Measurements from ENCODE around the gene WSB2.

Gene WSB2

DNA sequence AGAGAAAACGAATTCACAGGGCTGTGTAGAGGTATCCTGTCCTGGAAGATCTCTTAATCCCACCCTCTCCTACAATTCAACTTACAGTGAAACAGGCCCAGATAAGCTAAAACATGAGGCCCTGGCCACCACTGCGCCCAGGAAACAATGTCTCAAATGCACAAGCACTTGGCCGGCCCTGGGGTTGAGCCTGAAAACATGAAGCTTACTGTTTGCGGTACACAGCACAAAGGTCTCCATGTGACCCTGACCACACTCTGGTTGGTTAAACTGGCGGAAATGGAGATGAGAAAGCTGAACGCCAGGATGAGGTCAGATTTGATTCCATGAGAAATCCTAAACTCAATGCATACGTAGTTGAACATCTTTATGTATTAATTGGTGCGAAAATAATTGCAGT, 16.4 kb downstream of the WSB2 start:
- FAIRE-seq (no peak), DNase-seq (ENCODE audit: insufficient read length, low spot score) (no peak)
- TF ChIP-seq CTCF (IDR thresholded peaks at IDR 0.05; ENCODE audit: insufficient read depth, missing control alignments): no peak

DNA sequence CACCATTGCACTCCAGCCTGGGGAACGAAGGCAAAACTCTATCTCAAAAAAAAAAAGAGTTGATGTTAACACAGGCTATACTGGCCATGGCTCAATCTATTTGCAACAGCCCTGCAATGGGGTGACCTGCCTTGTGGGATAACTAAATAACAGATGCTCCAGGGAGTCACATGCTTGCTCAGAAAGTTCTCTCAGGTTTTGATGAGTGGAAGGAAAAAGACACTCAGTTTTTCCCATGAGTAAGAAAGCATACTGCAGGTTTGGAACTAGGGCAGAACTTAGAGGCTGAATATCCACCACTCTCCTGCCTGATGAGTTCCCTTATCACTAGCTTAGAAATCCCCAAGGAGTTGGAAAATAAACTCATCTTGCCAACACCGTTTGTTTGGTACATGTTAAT, 16.9 kb downstream of the WSB2 start:
- FAIRE-seq (no peak), DNase-seq (ENCODE audit: insufficient read length, low spot score) (no peak)
- no peak for TF ChIP-seq CTCF (IDR thresholded peaks at IDR 0.05; ENCODE audit: insufficient read depth, missing control alignments)

- no peak for DNase-seq (ENCODE audit: insufficient read length, low spot score)
- no peak for TF ChIP-seq CTCF (IDR thresholded peaks at IDR 0.05; ENCODE audit: insufficient read depth, missing control alignments)
- FAIRE-seq: no peak
Measured at GRCh38 chr12:118042091-118042490, 18.9 kb downstream of the WSB2 start.

DNA sequence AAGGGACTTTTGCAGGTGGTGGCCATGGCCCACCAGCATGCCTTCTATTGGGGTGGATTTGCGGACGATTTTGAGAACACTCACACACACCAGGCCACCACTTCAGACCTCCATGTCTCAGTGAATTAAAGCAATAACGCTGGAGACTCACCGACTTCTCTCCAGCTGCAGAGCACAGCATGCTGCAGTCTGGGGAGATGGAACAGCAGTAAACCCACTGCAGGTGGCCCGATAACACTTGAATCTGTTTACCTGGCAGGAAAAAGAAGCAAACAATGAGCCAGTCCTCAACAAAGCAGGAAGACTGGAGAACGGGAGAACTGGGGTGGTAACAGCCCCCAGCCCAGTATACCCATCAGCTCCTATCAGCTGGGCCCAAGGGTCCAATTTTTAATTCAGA, 22.8 kb downstream of the WSB2 start:
- no peak for FAIRE-seq
- DNase-seq (ENCODE audit: insufficient read length, low spot score): no peak
- TF ChIP-seq CTCF (IDR thresholded peaks at IDR 0.05; ENCODE audit: insufficient read depth, missing control alignments): no peak

DNA sequence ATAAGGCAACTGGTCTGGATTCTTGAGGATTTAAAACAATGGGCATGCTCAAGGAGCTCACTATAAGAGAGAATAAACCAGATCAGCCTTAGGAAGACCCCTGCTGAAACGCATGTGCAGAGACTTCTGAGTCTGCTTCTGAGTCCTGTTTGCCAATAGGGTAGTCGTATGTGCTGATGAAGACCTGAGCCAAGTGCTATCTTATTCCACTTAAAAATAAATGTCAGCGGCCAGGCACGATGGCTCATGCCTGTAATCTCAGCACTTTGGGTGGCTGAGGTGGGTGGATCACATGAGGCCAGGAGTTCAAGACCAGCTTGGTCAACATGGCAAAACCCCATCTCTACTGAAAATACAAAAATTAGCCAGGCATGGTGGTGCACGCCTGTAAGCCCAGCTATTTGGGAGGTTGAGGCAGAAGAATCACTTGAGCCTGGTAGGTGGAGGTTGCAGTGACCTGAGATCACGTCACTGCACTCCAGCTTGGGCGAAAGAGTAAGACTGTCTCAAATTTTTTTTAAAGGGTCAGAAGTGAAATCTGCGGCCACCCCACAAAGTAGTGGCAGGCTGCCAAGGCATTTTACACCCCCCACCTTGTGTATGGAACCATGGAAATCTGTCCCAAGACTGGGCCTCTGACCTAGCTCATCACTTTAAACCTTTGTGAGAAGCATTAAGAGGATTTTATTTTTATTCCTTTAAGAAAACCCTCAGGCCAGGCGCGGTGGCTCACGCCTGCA, 24.1 kb downstream of the WSB2 start:
- no peak for FAIRE-seq
- DNase-seq (ENCODE audit: insufficient read length, low spot score): no peak
- no peak for TF ChIP-seq CTCF (IDR thresholded peaks at IDR 0.05; ENCODE audit: insufficient read depth, missing control alignments)

GRCh38 chr12:118035190-118036041, 25.6 kb downstream of the WSB2 start:
- TF ChIP-seq CTCF (IDR thresholded peaks at IDR 0.05; ENCODE audit: insufficient read depth, missing control alignments): no peak
- FAIRE-seq (no peak), DNase-seq (ENCODE audit: insufficient read length, low spot score) (no peak)
